Mesothelial cell of epicardium (in vitro differentiated cells): ENCODE measurements around the gene ATF7IP. TPM values are rescaled to one million over a fixed set of nuclear protein-coding genes. Genes with fewer than 3 reads are reported as not detected.

Experiments used
- DNase-seq, 2 experiments: peaks; one replicate each; pipeline ENCODE4 v3.0.0; 2021; ENCODE audit warnings: low spot score in 2 of 2; ENCODE audit not compliant: unreplicated experiment in 2 of 2
- H3K27ac Mint-ChIP-seq: 2 replicates; pipeline ENCODE4 v1.8.0; 2021; ENCODE audit warnings: mixed read lengths
- H3K27me3 Mint-ChIP-seq: 2 replicates; pipeline ENCODE4 v1.8.0; 2021; ENCODE audit warnings: low read depth, mixed read lengths
- H3K36me3 Mint-ChIP-seq: 2 replicates; pipeline ENCODE4 v1.8.0; 2021; ENCODE audit warnings: mixed read lengths
- H3K4me1 Mint-ChIP-seq: 2 replicates; pipeline ENCODE4 v1.8.0; 2021; ENCODE audit warnings: mixed read lengths
- H3K4me3 Mint-ChIP-seq: 2 replicates; pipeline ENCODE4 v1.8.0; 2021; ENCODE audit warnings: mild to moderate bottlenecking, moderate library complexity, mixed read lengths
- H3K9me3 Mint-ChIP-seq: 2 replicates; pipeline ENCODE4 v1.8.0; 2021; ENCODE audit warnings: mixed read lengths
- CTCF ChIP-seq: fragments of 200-600 bp; sonication (generic); IDR thresholded peaks from one replicate; pipeline ENCODE4 v1.5.0; 2021; ENCODE audit warnings: antibody characterized with exemption; ENCODE audit not compliant: unreplicated experiment
- total RNA-seq: library from RNA; stranded (reverse); gene quantifications from 3 replicates; pipeline ENCODE4 v1.2.1, GENCODE V29; 2021

ATF7IP gene
- total RNA-seq, 1 donor from 2014 or later = 192 TPM

- Mint-ChIP-seq H3K27me3 (no peaks in the 10 kb centered on the region), H3K4me1 (no peaks in the 10 kb centered on the region), H3K9me3 (peaks cover 4% of the 10 kb centered on the region), H3K4me3 (no peak overlapping the region), H3K27ac (no peak overlapping the region), H3K36me3 (peaks cover 40% of the 10 kb centered on the region)
- no peak for TF ChIP-seq CTCF
- no peak for DNase-seq
These were observed 183.1 kb downstream of the ATF7IP start for GRCh38 chr12:14548609-14549008.

Other genes with a start within 250 kb of the ATF7IP start
- 41.3 to 48.1 TPM (median 43.8 TPM) in 3 replicates for gene PLBD1, start 202.2 kb downstream of the ATF7IP start, total RNA-seq